Lower lobe of right lung (tissue), 2 donors: ENCODE data around the gene GPATCH1. TPM values are rescaled to one million over a fixed set of nuclear protein-coding genes. Genes with fewer than 3 reads are reported as not detected.
A peak's percentile ranks its signal among the peaks of the same experiment; 100 is the strongest.
"Not testable (repeated sequence)": the region's sequence is repeated elsewhere in the genome, so short reads cannot be mapped to it uniquely, and the experiment has no call there.

ENCODE experiments used
- ATAC-seq, 2 donors: fragments of 200-7000 bp; cut with Tn5 transposase; one replicate each; pipeline ENCODE4 v1.9.1; 2020 to 2022; ENCODE audit warnings: mild to moderate bottlenecking in 2 of 2, moderate library complexity in 2 of 2
- DNase-seq: peaks from one replicate; pipeline ENCODE4 v3.0.0-alpha.2; 2020
- H3K27ac ChIP-seq: fragments of 200-600 bp; one replicate; pipeline ENCODE4 v1.8.0; 2022
- H3K27me3 ChIP-seq: fragments of 200-600 bp; one replicate; pipeline ENCODE4 v1.8.0; 2022; ENCODE audit warnings: low read depth
- H3K36me3 ChIP-seq: fragments of 200-600 bp; one replicate; pipeline ENCODE4 v1.8.0; 2022; ENCODE audit warnings: mild to moderate bottlenecking
- H3K4me1 ChIP-seq: fragments of 200-600 bp; one replicate; pipeline ENCODE4 v1.8.0; 2022
- H3K4me3 ChIP-seq: fragments of 200-600 bp; one replicate; pipeline ENCODE4 v1.8.0; 2022; ENCODE audit warnings: mild to moderate bottlenecking
- H3K9me3 ChIP-seq: fragments of 200-600 bp; one replicate; pipeline ENCODE4 v1.8.0; 2022
- intact Hi-C: fragments of 100-400 bp; cut with DNase I; formaldehyde crosslinking; loops from one replicate; pipeline ENCODE4 v1.11.0; 2022
- total RNA-seq: library from RNA; stranded (reverse); fragmentation: NEBNext Ultra II Directional; extraction: Animal tissue kit (Norgen Biotek cat#: 25700); gene quantifications from one replicate; pipeline ENCODE4 v1.2.1, GENCODE V29; 2021
- TF ChIP-seq, protein P1 (sequence below): fragments of 200-600 bp; IDR thresholded peaks from one replicate; pipeline ENCODE4 v1.8.0; 2022; ENCODE audit warnings: antibody characterized with exemption, mild to moderate bottlenecking
- donor health status: DM: no; HTN: yes; CAD: no; lungs with severe emphysema.

GPATCH1 gene
- total RNA-seq, 1 donor from 2014 or later, result 8.4 TPM

DNA sequence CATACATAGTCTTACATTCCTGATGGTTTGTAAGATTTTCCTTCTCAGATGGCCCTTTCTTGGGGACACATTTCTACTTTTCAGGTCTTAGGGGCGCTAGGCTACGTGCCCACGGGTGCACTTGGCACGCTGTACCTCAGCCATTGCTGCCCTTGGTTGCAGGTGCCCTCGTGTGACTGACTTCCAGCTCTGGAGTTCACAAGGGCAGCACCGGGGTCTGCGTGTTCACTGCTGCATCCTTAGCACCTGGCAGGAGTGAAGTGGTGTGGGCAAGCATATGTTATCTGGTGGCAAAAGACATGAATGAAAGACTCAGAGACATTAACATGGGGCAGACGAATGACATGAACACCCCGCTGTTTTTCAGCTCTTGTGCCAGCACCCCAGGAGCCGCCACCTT, 37.7 kb downstream of the GPATCH1 start:
- ATAC-seq (no peak), DNase-seq (no peak)
- no peaks in the 10 kb centered on the region for H3K9me3 ChIP-seq
- TF ChIP-seq, protein P1, sequence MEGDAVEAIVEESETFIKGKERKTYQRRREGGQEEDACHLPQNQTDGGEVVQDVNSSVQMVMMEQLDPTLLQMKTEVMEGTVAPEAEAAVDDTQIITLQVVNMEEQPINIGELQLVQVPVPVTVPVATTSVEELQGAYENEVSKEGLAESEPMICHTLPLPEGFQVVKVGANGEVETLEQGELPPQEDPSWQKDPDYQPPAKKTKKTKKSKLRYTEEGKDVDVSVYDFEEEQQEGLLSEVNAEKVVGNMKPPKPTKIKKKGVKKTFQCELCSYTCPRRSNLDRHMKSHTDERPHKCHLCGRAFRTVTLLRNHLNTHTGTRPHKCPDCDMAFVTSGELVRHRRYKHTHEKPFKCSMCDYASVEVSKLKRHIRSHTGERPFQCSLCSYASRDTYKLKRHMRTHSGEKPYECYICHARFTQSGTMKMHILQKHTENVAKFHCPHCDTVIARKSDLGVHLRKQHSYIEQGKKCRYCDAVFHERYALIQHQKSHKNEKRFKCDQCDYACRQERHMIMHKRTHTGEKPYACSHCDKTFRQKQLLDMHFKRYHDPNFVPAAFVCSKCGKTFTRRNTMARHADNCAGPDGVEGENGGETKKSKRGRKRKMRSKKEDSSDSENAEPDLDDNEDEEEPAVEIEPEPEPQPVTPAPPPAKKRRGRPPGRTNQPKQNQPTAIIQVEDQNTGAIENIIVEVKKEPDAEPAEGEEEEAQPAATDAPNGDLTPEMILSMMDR, result no peak
- H3K36me3 ChIP-seq, result peaks cover 78% of the 10 kb centered on the region
- H3K27ac ChIP-seq, result no peak overlapping the region
- intact Hi-C loops, result no loop called here
- no peaks in the 10 kb centered on the region for H3K4me1 ChIP-seq
- no peak overlapping the region for H3K4me3 ChIP-seq
- H3K27me3 ChIP-seq, result no peaks in the 10 kb centered on the region

DNA sequence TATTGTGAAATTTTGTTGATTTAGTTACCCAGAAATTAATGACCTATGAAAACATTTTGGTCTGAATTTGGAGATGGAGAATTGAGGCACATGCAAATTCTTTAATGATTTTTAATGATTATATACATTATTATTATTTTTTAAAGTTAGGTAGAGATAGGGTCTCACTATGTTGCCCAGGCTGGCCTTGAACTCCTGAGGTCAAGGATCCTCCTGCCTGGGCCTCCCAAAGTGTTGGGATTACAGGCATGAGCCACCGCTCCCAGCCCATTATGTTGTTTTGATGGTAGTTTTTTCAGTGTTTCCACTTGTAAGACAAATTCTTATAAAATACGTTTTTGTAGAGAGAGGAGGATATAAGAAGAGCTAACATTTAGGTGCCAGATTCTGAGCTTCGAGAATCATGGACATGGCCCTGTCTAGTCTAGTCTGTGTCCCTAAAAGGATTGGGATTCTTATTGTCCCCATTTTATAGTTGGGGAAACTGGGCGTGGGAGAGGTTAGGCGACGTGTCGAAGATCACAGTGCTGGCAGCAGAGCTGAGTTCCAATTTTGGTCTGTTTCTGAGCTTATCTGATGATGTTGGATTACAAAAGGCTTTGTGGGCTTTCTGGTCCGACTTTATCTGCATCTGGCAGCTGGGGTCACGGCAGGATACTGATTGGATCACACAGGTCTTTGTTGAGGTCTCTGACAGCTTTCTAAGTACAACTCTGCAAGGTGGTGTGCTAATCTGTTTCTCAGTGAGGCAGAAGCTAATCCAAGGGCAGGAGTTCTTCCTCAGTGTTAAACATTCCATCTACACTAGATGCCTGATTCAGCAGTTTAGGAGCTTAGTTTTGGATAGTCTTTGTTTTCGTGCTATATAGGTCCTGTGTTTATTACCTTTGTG, 43.5 kb downstream of the GPATCH1 start:
- TF ChIP-seq, protein P1, result no peak
- peaks cover 74% of the 10 kb centered on the region for H3K36me3 ChIP-seq
- no peaks in the 10 kb centered on the region for H3K9me3 ChIP-seq
- ATAC-seq, result no peak
- no peaks in the 10 kb centered on the region for H3K27me3 ChIP-seq
- no peak overlapping the region for H3K27ac ChIP-seq
- intact Hi-C loops, result no loop called here
- no peak overlapping the region for H3K4me3 ChIP-seq
- no peaks in the 10 kb centered on the region for H3K4me1 ChIP-seq
- DNase-seq, result no peak

DNA sequence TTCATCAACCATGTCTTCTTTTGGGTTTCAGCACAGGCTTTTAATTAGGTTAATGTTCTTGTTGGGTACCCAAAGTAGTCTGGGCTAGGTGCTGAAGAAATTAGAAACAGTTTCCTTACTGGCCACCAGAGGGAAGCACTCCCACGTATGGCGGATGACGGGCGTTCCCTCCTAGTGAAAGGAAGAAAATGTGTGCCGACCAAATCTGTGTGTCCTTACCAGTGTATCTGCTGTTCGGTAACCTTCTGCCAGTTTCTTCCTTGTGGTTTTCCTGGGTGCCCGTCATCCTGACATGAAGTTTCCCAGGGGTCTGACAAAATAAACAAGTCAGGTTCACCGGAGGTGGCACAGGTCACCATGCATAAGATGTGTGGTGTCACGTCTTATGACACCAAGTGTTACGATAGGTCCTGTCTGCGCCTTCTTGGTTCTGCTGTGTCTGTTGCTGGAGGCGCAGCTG, 45.0 kb downstream of the GPATCH1 start:
- Histone ChIP-seq H3K4me3 (no peak overlapping the region), H3K36me3 (peaks cover 82% of the 10 kb centered on the region), H3K4me1 (no peaks in the 10 kb centered on the region), H3K27me3 (no peaks in the 10 kb centered on the region), H3K27ac (no peak overlapping the region), H3K9me3 (no peaks in the 10 kb centered on the region)
- TF ChIP-seq, protein P1, result peak; percentile 80
- ATAC-seq (peak; percentile 84 to 87), DNase-seq (no peak)
- intact Hi-C loops, result no loop called here

DNA sequence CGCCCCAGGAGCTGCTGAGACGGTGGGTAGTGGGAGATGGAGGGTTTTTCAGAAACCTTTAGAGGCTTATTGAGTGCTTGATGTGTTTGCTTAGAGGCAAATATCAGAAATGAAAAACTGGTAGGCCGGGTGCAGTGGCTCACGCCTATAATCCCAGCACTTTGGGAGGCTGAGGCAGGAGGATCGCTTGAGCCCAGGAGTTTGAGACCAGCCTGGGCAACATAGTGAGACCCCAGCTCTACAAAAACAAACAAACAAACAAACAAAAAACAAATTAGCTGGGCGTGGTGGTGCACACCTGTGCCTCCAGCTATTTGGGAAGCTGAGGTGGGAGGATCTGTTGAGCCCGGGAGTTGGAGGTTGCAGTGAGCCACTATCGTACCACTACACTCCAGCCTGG, 45.7 kb downstream of the GPATCH1 start:
- H3K36me3 ChIP-seq, result peaks cover 76% of the 10 kb centered on the region
- H3K4me3 ChIP-seq, H3K9me3 ChIP-seq, H3K27ac ChIP-seq, H3K4me1 ChIP-seq, H3K27me3 ChIP-seq, DNase-seq, intact Hi-C loops, ATAC-seq: not testable (repeated sequence)

DNA sequence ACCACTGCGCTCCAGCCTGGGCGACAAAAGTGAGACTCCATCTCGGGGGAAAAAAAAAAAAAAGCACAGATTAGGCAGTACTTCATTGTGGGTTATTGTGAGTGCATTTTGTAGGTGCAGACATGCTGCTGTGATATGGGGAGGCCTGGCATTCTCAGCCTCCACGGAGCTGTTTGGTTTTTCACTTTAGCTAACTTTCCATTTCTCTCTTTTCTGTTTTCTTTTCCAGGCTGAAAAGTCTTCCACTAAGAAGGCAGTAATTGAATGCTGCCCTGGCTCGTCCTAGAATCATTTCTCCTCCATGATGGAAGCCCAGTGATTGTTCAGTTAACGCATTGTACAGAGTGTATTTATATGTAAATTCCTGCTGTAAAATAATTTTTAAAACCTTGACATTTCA, 48.9 kb downstream of the GPATCH1 start:
- no peak for DNase-seq
- Histone ChIP-seq H3K4me1 (no peaks in the 10 kb centered on the region), H3K4me3 (no peak overlapping the region), H3K27me3 (peaks cover 14% of the 10 kb centered on the region), H3K27ac (no peak overlapping the region), H3K9me3 (no peaks in the 10 kb centered on the region), H3K36me3 (peaks cover 67% of the 10 kb centered on the region)
- ATAC-seq, result no peak
- TF ChIP-seq, protein P1, result no peak
- intact Hi-C loops, result no loop called here

DNA sequence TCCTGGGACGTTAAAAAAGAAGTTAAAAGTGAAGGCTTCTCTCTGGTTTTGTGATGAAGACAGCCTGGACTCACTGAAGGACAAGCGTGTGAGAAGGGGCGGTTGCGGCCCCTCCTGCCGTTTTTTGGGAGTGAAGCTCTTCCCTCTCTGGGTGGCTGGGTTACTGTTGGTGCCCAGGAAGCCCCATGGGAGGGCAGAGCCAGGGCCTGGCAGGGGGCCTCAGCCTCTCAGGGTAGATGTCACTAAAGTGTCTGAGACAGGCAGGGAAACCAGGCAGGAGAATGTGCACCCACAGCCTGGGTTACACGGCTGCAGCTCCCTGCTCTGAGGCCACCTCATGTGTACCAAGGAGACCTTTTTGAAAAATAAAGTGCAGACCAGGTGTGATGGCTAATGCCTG, 49.5 kb downstream of the GPATCH1 start:
- no peak overlapping the region for H3K27ac ChIP-seq
- H3K36me3 ChIP-seq, result peaks cover 62% of the 10 kb centered on the region
- peaks cover 19% of the 10 kb centered on the region for H3K27me3 ChIP-seq
- TF ChIP-seq, protein P1, result no peak
- H3K4me1 ChIP-seq, result no peaks in the 10 kb centered on the region
- DNase-seq (no peak), ATAC-seq (no peak)
- intact Hi-C loops, result no loop called here
- no peaks in the 10 kb centered on the region for H3K9me3 ChIP-seq
- no peak overlapping the region for H3K4me3 ChIP-seq
